IMR-90 (cell line): ENCODE measurements around the gene FRMD1. TPM values are rescaled to one million over a fixed set of nuclear protein-coding genes. Genes with fewer than 3 reads are reported as not detected.

ENCODE experiments used
- ATAC-seq: fragments of 200-7000 bp; cut with Tn5 transposase; 2 replicates; pipeline ENCODE4 v1.9.1; 2020; ENCODE audit warnings: low read depth, mild to moderate bottlenecking, moderate library complexity
- BruUV-seq: library from RNA; stranded (reverse); fragments of 400-500 nt; replicated peaks from 2 replicates; lab custom pipeline; 2021; lab: Mats Ljungman, UMichigan
- CTCF ChIA-PET: fragments of 300-600 bp; formaldehyde crosslinking; extraction: SDS; loops from one replicate; lab custom pipeline; 2021; ENCODE audit warnings: antibody characterized with exemption; lab: Yijun Ruan, JAX
- POLR2A ChIA-PET: fragments of 300-600 bp; sonication (Branson Sonifier 250); formaldehyde crosslinking; loops from one replicate; lab custom pipeline; 2022; ENCODE audit warnings: antibody characterized with exemption; ENCODE audit not compliant: unreplicated experiment; lab: Charles Lee
- DNase-seq: peaks from one replicate; pipeline ENCODE4 v3.0.0; 2013
- H2AFZ ChIP-seq: replicated peaks from 2 replicates; pipeline ENCODE3; 2013; ENCODE audit warnings: low read length, mild to moderate bottlenecking; ENCODE audit not compliant: poor library complexity
- H2AK5ac ChIP-seq: 2 replicates; pipeline ENCODE4 v1.6.1; 2013; ENCODE audit warnings: low read depth, low read length, inconsistent platforms
- H2AK9ac ChIP-seq: replicated peaks from 2 replicates; pipeline ENCODE3; 2013; ENCODE audit warnings: mild to moderate bottlenecking, low read depth, low read length, moderate library complexity; ENCODE audit not compliant: poor library complexity
- H2BK120ac ChIP-seq: 2 replicates; pipeline ENCODE4 v1.6.1; 2013; ENCODE audit warnings: low read depth, low read length, inconsistent platforms
- H2BK15ac ChIP-seq: 3 replicates; pipeline ENCODE4 v1.6.1; 2013; ENCODE audit warnings: low read depth, low read length, inconsistent platforms
- H2BK20ac ChIP-seq: 2 replicates; pipeline ENCODE4 v1.6.1; 2013; ENCODE audit warnings: low read depth, mild to moderate bottlenecking, inconsistent platforms, low read length, moderate library complexity
- H2BK5ac ChIP-seq: 2 replicates; pipeline ENCODE4 v1.6.1; 2013; ENCODE audit warnings: mild to moderate bottlenecking, low read depth, low read length, inconsistent platforms; ENCODE audit not compliant: poor library complexity, severe bottlenecking
- H3K14ac ChIP-seq: replicated peaks from 2 replicates; pipeline ENCODE4 v1.6.1; 2013; ENCODE audit warnings: low read depth, low read length, inconsistent platforms
- H3K18ac ChIP-seq: 2 replicates; pipeline ENCODE4 v1.6.1; 2013; ENCODE audit warnings: low read depth, low read length, control low read depth
- H3K23ac ChIP-seq: 2 replicates; pipeline ENCODE4 v1.6.1; 2013; ENCODE audit warnings: low read depth, low read length, inconsistent platforms
- H3K27ac ChIP-seq: 2 replicates; pipeline ENCODE4 v1.5.1; 2013; ENCODE audit warnings: mild to moderate bottlenecking, control low read depth, low read length; ENCODE audit not compliant: insufficient read depth
- H3K27me3 ChIP-seq: 2 replicates; pipeline ENCODE4 v1.6.1; 2013; ENCODE audit warnings: low read length; ENCODE audit not compliant: control insufficient read depth, insufficient read depth
- H3K36me3 ChIP-seq: 2 replicates; pipeline ENCODE4 v1.6.1; 2013; ENCODE audit warnings: low read length, mixed read lengths; ENCODE audit not compliant: control insufficient read depth, insufficient read depth
- H3K4ac ChIP-seq: 2 replicates; pipeline ENCODE4 v1.6.1; 2013; ENCODE audit warnings: low read depth, low read length, inconsistent platforms
- H3K4me1 ChIP-seq: 2 replicates; pipeline ENCODE4 v1.6.1; 2013; ENCODE audit warnings: low read length, mixed read lengths; ENCODE audit not compliant: control insufficient read depth, insufficient read depth
- H3K4me2 ChIP-seq: 2 replicates; pipeline ENCODE4 v1.6.1; 2013; ENCODE audit warnings: low read depth, mild to moderate bottlenecking, control low read depth, low read length, moderate library complexity
- H3K4me3 ChIP-seq: 2 replicates; pipeline ENCODE4 v1.5.1; 2013; ENCODE audit warnings: low read depth, mild to moderate bottlenecking, control low read depth, low read length, moderate library complexity; ENCODE audit not compliant: insufficient read depth
- H3K56ac ChIP-seq: 2 replicates; pipeline ENCODE4 v1.6.1; 2013; ENCODE audit warnings: low read length, inconsistent platforms; ENCODE audit not compliant: insufficient read depth; ENCODE audit errors: extremely low read depth
- H3K79me1 ChIP-seq, 2 experiments: 2 replicates each; pipeline ENCODE4 v1.6.1; 2013; ENCODE audit warnings: low read length in 2 of 2, inconsistent platforms in 1 of 2, low read depth in 1 of 2
- H3K9ac ChIP-seq: 2 replicates; pipeline ENCODE4 v1.6.1; 2013; ENCODE audit warnings: low read depth, low read length, control low read depth
- H3K9me1 ChIP-seq: 2 replicates; pipeline ENCODE4 v1.6.1; 2013; ENCODE audit warnings: low read length, inconsistent platforms; ENCODE audit not compliant: insufficient read depth
- H3K9me3 ChIP-seq: 2 replicates; pipeline ENCODE4 v1.6.1; 2013; ENCODE audit warnings: low read length; ENCODE audit not compliant: control insufficient read depth, insufficient read depth
- H4K20me1 ChIP-seq: 2 replicates; pipeline ENCODE4 v1.6.1; 2013; ENCODE audit warnings: low read length, inconsistent platforms; ENCODE audit not compliant: insufficient read depth
- H4K5ac ChIP-seq: 2 replicates; pipeline ENCODE4 v1.6.1; 2013; ENCODE audit warnings: mild to moderate bottlenecking, low read depth, low read length, control low read depth
- H4K8ac ChIP-seq, 2 experiments: 2 replicates each; pipeline ENCODE4 v1.6.1; 2013; ENCODE audit warnings: low read depth in 2 of 2, low read length in 2 of 2, control low read depth in 1 of 2, inconsistent platforms in 1 of 2
- H4K91ac ChIP-seq: 2 replicates; pipeline ENCODE4 v1.6.1; 2013; ENCODE audit warnings: low read depth, low read length, inconsistent platforms; ENCODE audit not compliant: insufficient read depth
- BHLHE40 ChIP-seq: fragments of 150-350 bp; IDR thresholded peaks from 2 replicates; pipeline ENCODE4 v1.6.1; 2016; ENCODE audit warnings: mild to moderate bottlenecking, low read depth, low read length
- CEBPB ChIP-seq: IDR thresholded peaks from 2 replicates; pipeline ENCODE4 v1.6.1; 2012; ENCODE audit warnings: low read depth, low read length, improper control_type of control experiment
- CHD1 ChIP-seq: IDR thresholded peaks from 2 replicates; pipeline ENCODE4 v1.6.1; 2012; ENCODE audit warnings: low read depth, low read length, improper control_type of control experiment
- CTCF ChIP-seq: conservative IDR thresholded peaks from 2 replicates; pipeline ENCODE4 v1.5.1; 2012; ENCODE audit warnings: mild to moderate bottlenecking, low read depth, low read length, improper control_type of control experiment
- FOS ChIP-seq: fragments of 150-350 bp; IDR thresholded peaks from 2 replicates; pipeline ENCODE4 v1.6.1; 2016; ENCODE audit warnings: low read depth, low read length
- MAZ ChIP-seq: IDR thresholded peaks from 2 replicates; pipeline ENCODE4 v1.6.1; 2012; ENCODE audit warnings: low read depth, mild to moderate bottlenecking, low read length, improper control_type of control experiment, moderate library complexity, borderline replicate concordance
- MXI1 ChIP-seq: IDR thresholded peaks from 2 replicates; pipeline ENCODE4 v1.6.1; 2012; ENCODE audit warnings: low read depth, mild to moderate bottlenecking, low read length, moderate library complexity, borderline replicate concordance
- NFE2L2 ChIP-seq: fragments of 150-350 bp; IDR thresholded peaks from 2 replicates; pipeline ENCODE4 v1.6.1; 2016; ENCODE audit warnings: low read depth, mild to moderate bottlenecking, low read length
- POLR2A ChIP-seq: IDR thresholded peaks from 2 replicates; pipeline ENCODE4 v1.6.1; 2012; ENCODE audit warnings: mild to moderate bottlenecking, low read depth, low read length
- RCOR1 ChIP-seq: IDR thresholded peaks from 2 replicates; pipeline ENCODE4 v1.6.1; 2012; ENCODE audit warnings: mild to moderate bottlenecking, low read length, improper control_type of control experiment; ENCODE audit not compliant: insufficient replicate concordance
- RFX5 ChIP-seq: IDR thresholded peaks from 2 replicates; pipeline ENCODE4 v1.8.0; 2012; ENCODE audit warnings: low read depth, mild to moderate bottlenecking, low read length, moderate library complexity
- SMC3 ChIP-seq: fragments of 150-350 bp; IDR thresholded peaks from 2 replicates; pipeline ENCODE4 v1.6.1; 2016; ENCODE audit warnings: low read depth, mild to moderate bottlenecking, antibody characterized with exemption, low read length, moderate library complexity
- USF2 ChIP-seq: fragments of 150-350 bp; IDR thresholded peaks from 2 replicates; pipeline ENCODE4 v1.6.1; 2017; ENCODE audit warnings: mild to moderate bottlenecking, antibody characterized with exemption, low read length, low read depth
- WGBS, 2 experiments: methylation state at CpG; one replicate each; pipeline versions ENCODE4 v1.1.5 to v1.1.7; 2013; ENCODE audit warnings: missing lambda C conversion rate in 2 of 2; ENCODE audit not compliant: insufficient read length in 1 of 2; ENCODE audit errors: extremely low coverage in 2 of 2; 5-methylcytosine and 5-hydroxymethylcytosine counted together
- dilution Hi-C: fragments of 300-500 bp; cut with HindIII; formaldehyde crosslinking; loops from one replicate; pipeline ENCODE4 v1.14.3; 2018; ENCODE audit warnings: low sequenced_read_pairs; ENCODE audit not compliant: unreplicated experiment
- in situ Hi-C: fragments of 300-500 bp; cut with MboI; formaldehyde crosslinking; loops from 3 replicates; pipeline ENCODE4 v1.14.3; 2019; ENCODE audit warnings: low sequenced_read_pairs, inconsistent platforms, mixed read lengths
- intact Hi-C: fragments of 100-400 bp; cut with micrococcal nuclease; formaldehyde crosslinking; loops from 2 replicates; pipeline ENCODE4 v1.10.0; 2022
- polyA plus RNA-seq, 3 experiments: library from polyadenylated mRNA; depleted of rRNA; stranded (reverse); fragments of >200 nt; gene quantifications; 2 replicates each; pipeline ENCODE4 v1.2.3, GENCODE V29; 2012; ENCODE audit warnings: low replicate concordance in 1 of 3
- total RNA-seq: library from RNA; depleted of rRNA; stranded (reverse); fragments of >200 nt; gene quantifications from 2 replicates; pipeline ENCODE4 v1.2.3, GENCODE V29; 2012
- TF ChIP-seq, protein P1 (sequence below): fragments of 150-350 bp; IDR thresholded peaks from 2 replicates; pipeline ENCODE4 v1.6.1; 2016; ENCODE audit warnings: low read depth, mild to moderate bottlenecking, low read length, moderate library complexity, borderline replicate concordance

The FRMD1 gene
- total and polyA plus RNA-seq, 2 of the 4 experiments (the other 2 are of a cell fraction): not detected

GRCh38 chr6:168080393-168081077 lies 1.5 kb upstream of the FRMD1 start:
- TF ChIP-seq RFX5: no peak
- no peak for TF ChIP-seq CHD1
- TF ChIP-seq MAZ: no peak
- TF ChIP-seq USF2: no peak
- TF ChIP-seq CEBPB: no peak
- TF ChIP-seq RCOR1: no peak
- TF ChIP-seq NFE2L2: no peak
- no peak for TF ChIP-seq CTCF
- TF ChIP-seq POLR2A: no peak
- no peak for TF ChIP-seq MXI1
- no peak for TF ChIP-seq BHLHE40
- TF ChIP-seq FOS: no peak
- TF ChIP-seq, protein P1, sequence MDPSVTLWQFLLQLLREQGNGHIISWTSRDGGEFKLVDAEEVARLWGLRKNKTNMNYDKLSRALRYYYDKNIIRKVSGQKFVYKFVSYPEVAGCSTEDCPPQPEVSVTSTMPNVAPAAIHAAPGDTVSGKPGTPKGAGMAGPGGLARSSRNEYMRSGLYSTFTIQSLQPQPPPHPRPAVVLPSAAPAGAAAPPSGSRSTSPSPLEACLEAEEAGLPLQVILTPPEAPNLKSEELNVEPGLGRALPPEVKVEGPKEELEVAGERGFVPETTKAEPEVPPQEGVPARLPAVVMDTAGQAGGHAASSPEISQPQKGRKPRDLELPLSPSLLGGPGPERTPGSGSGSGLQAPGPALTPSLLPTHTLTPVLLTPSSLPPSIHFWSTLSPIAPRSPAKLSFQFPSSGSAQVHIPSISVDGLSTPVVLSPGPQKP: no peak
- TF ChIP-seq SMC3: no peak
- Histone ChIP-seq H3K9ac (no peak overlapping the region), H3K4me3 (no peak overlapping the region), H3K23ac (no peak overlapping the region), H3K79me1 (no peaks in the 10 kb centered on the region), H2BK120ac (no peak overlapping the region), H4K20me1 (no peaks in the 10 kb centered on the region), H3K27ac (no peak overlapping the region), H4K8ac (no peak overlapping the region), H2AK5ac (no peak overlapping the region), H3K14ac (no peak overlapping the region), H3K9me3 (no peaks in the 10 kb centered on the region), H4K91ac (no peak overlapping the region), H2BK5ac (no peak overlapping the region), H3K9me1 (no peaks in the 10 kb centered on the region), H2AFZ (no peak overlapping the region), H2AK9ac (no peak overlapping the region), H2BK20ac (no peak overlapping the region), H3K27me3 (peaks cover 5% of the 10 kb centered on the region; the same call in 1 of the 2 replicates), H3K4me1 (no peaks in the 10 kb centered on the region; the same call in 1 of the 2 replicates), H3K18ac (no peak overlapping the region), H3K36me3 (no peaks in the 10 kb centered on the region), H3K4me2 (no peak overlapping the region), H3K4ac (no peak overlapping the region), H3K56ac (no peak overlapping the region), H2BK15ac (no peak overlapping the region), H4K5ac (no peak overlapping the region)
- in situ Hi-C loops: no loop called here
- intact Hi-C loops: no loop called here
- BruUV-seq: no TSS peak
- no peak for ATAC-seq
- ChIA-PET POLR2A (no interaction called here), CTCF (no interaction called here)
- no peak for DNase-seq
- 96% methylated on average over 5 of the region's 24 CpGs; no CpG with 5 or more reads in 1 of the 2 experiments for WGBS, 2 experiments
- dilution Hi-C loops: no loop called here
